ENCODE results near the gene TGFBRAP1.

- TF ChIP-seq CTCF (IDR thresholded peaks at IDR 0.05; ENCODE audit: extremely low read depth in 1 of 2, insufficient read depth in 1 of 2, low read depth in 1 of 2, low read length in 2 of 2), result no peak
- no peak for TF ChIP-seq POLR2A (IDR thresholded peaks at IDR 0.05; ENCODE audit: low read depth, low read length)
- no peak for TF ChIP-seq MYC (IDR thresholded peaks at IDR 0.05; ENCODE audit: low read depth, low read length)
- TF ChIP-seq EZH2 (IDR thresholded peaks at IDR 0.05; ENCODE audit: borderline replicate concordance, low read depth, low read length, severe bottlenecking), result no peak
- TF ChIP-seq POLR2AphosphoS5 (IDR thresholded peaks at IDR 0.05; ENCODE audit: insufficient read depth, low read depth, low read length), result no peak
- no peak for TF ChIP-seq GATA2 (IDR thresholded peaks at IDR 0.05; ENCODE audit: insufficient read depth, insufficient read length, low read depth, low read length)
- TF ChIP-seq JUN (IDR thresholded peaks at IDR 0.05; ENCODE audit: borderline replicate concordance, insufficient read depth, insufficient read length, low read depth), result no peak
- TF ChIP-seq FOS (IDR thresholded peaks at IDR 0.05; ENCODE audit: borderline replicate concordance, insufficient read depth, low read length), result no peak
Observed at GRCh38 chr2:105307962-105308361, 21.6 kb downstream of the TGFBRAP1 start.
